Neural crest cell (in vitro differentiated cells): ENCODE measurements around the gene PRKN. TPM values are rescaled to one million over a fixed set of nuclear protein-coding genes. Genes with fewer than 3 reads are reported as not detected.

ENCODE experiments used
- DNase-seq: peaks from one replicate; pipeline ENCODE4 v3.0.0; 2021; ENCODE audit warnings: low read depth, mixed read lengths, low spot score
- H3K27ac Mint-ChIP-seq: one replicate; pipeline ENCODE4 v1.8.0; 2021; ENCODE audit warnings: mild to moderate bottlenecking, mixed read lengths; ENCODE audit not compliant: unreplicated experiment
- H3K27me3 Mint-ChIP-seq: 2 replicates; pipeline ENCODE4 v1.8.0; 2021; ENCODE audit warnings: low read depth, mild to moderate bottlenecking, mixed read lengths
- H3K36me3 Mint-ChIP-seq: 2 replicates; pipeline ENCODE4 v1.8.0; 2021; ENCODE audit warnings: low read depth, mild to moderate bottlenecking, mixed read lengths
- H3K4me1 Mint-ChIP-seq: 2 replicates; pipeline ENCODE4 v1.8.0; 2021; ENCODE audit warnings: mixed read lengths
- H3K4me3 Mint-ChIP-seq: one replicate; pipeline ENCODE4 v1.8.0; 2021; ENCODE audit warnings: mild to moderate bottlenecking, mixed read lengths
- H3K9me3 Mint-ChIP-seq: 2 replicates; pipeline ENCODE4 v1.8.0; 2021; ENCODE audit warnings: mixed read lengths
- CTCF ChIP-seq: fragments of 200-600 bp; sonication (generic); conservative IDR thresholded peaks from 2 replicates; pipeline ENCODE4 v1.5.0; 2021; ENCODE audit warnings: antibody characterized with exemption, mild to moderate bottlenecking
- total RNA-seq: library from RNA; stranded (reverse); gene quantifications from 2 replicates; pipeline ENCODE4 v1.2.1, GENCODE V29; 2021

Gene PRKN
- total RNA-seq, 1 donor from 2014 or later: 3.2 TPM

DNA sequence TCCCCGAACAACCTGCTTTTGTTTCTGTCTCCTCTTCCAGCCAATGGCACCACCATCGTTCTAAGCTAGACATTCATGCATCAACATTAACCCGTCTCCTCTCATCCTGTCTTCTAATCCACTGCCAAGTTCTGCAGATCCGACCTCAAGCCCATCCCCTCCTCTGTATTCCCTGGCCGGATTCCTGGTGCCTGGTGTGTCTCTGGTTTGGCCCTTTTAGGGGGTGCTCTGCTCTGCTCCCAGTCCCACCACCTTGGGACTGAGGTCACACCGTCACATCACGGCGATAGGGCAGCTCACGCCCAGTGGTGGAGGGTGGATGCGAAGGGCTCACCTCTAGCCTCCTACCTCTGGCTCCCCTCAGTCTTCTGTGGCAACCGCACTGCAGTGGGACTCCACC, 1351.2 kb downstream of the PRKN start:
- TF ChIP-seq CTCF: no peak
- DNase-seq: no peak
- no peak overlapping the region for H3K27ac Mint-ChIP-seq
- H3K27me3 Mint-ChIP-seq: no peaks in the 10 kb centered on the region
- no peaks in the 10 kb centered on the region for H3K4me1 Mint-ChIP-seq
- H3K4me3 Mint-ChIP-seq: no peak overlapping the region
- no peaks in the 10 kb centered on the region for H3K9me3 Mint-ChIP-seq
- H3K36me3 Mint-ChIP-seq: no peaks in the 10 kb centered on the region

DNA sequence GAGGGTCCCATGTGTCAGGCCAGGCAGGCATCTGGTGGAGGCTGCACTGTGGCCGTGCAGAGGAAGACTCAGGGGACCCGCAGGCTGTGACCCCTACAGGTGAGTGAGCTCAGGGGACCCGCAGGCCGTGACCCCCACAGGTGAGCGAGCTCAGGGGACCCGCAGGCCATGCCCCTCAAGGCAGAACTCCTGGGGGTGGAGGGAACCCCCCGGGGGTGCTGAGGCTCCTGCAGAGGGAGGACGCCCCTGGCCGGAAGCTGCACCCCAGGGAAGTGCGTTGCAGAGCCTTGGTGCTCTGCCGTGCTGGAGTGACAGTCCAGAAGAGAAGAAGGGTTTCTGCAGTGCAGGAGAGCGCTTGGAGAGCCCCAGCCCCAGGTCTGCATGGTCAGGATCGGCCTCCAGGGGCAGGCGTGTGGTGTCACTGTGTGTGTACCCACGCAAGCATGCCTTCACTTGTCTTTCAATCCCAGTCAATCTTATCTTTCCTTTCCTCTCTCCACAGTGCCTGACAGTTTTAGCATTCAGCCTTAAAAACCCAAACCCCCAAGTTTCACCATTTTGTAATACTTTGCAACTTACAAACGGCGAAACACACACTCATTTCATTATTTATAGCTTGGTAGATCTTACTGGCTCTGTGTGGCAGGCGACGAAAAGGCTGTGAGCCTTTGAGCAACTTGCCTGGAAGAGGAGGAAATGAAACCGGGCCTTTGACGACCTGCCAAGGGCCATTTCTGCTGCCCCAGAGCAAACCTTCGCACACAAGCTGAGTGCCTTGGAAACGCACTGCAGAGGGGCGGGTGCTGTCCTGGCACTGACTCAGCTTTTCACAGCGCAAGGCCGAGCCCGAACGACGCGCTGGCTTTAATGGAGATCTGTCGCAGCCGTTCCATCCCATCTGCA, 1352.3 kb downstream of the PRKN start:
- no peak overlapping the region for H3K27ac Mint-ChIP-seq
- no peaks in the 10 kb centered on the region for H3K27me3 Mint-ChIP-seq
- no peaks in the 10 kb centered on the region for H3K36me3 Mint-ChIP-seq
- peak; percentile 25 for TF ChIP-seq CTCF
- no peaks in the 10 kb centered on the region for H3K9me3 Mint-ChIP-seq
- H3K4me3 Mint-ChIP-seq: no peak overlapping the region
- no peak for DNase-seq
- peaks cover 3% of the 10 kb centered on the region for H3K4me1 Mint-ChIP-seq

GRCh38 chr6:161373905-161374451, 1353.6 kb downstream of the PRKN start:
- no peak overlapping the region for H3K4me3 Mint-ChIP-seq
- H3K27ac Mint-ChIP-seq: no peak overlapping the region
- no peaks in the 10 kb centered on the region for H3K9me3 Mint-ChIP-seq
- peaks cover 3% of the 10 kb centered on the region for H3K4me1 Mint-ChIP-seq
- no peaks in the 10 kb centered on the region for H3K36me3 Mint-ChIP-seq
- no peaks in the 10 kb centered on the region for H3K27me3 Mint-ChIP-seq
- DNase-seq: peak; percentile 90
- peak; percentile 98 for TF ChIP-seq CTCF

GRCh38 chr6:161372422-161372793, 1355.2 kb downstream of the PRKN start:
- no peaks in the 10 kb centered on the region for H3K27me3 Mint-ChIP-seq
- H3K9me3 Mint-ChIP-seq: no peaks in the 10 kb centered on the region
- peaks cover 6% of the 10 kb centered on the region for H3K4me1 Mint-ChIP-seq
- no peak overlapping the region for H3K4me3 Mint-ChIP-seq
- no peak overlapping the region for H3K27ac Mint-ChIP-seq
- no peak for DNase-seq
- no peaks in the 10 kb centered on the region for H3K36me3 Mint-ChIP-seq
- TF ChIP-seq CTCF: no peak

DNA sequence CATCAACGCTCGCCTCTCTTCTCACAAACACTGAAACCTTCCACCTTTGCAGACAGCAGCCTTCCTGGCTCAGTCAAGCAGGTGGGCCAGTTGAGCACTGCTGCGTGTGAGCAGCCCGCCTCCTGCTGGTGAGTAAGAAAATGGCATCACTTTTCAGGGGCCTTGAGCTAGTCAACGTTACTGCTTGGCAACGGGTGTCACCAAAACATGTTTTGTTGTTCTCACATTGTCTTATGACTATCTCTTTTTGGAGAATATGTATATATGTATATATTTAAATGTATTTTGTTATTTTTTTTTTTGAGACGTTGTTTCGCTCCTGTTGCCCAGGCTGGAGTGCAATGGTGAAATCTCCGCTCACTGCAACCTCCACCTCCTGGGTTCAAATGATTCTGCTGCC, 1356.7 kb downstream of the PRKN start:
- H3K27me3 Mint-ChIP-seq: no peaks in the 10 kb centered on the region
- peaks cover 6% of the 10 kb centered on the region for H3K4me1 Mint-ChIP-seq
- no peaks in the 10 kb centered on the region for H3K36me3 Mint-ChIP-seq
- DNase-seq: peak; percentile 65
- H3K27ac Mint-ChIP-seq: peak overlapping the region; percentile 24
- H3K9me3 Mint-ChIP-seq: no peaks in the 10 kb centered on the region
- TF ChIP-seq CTCF: peak; percentile 98
- no peak overlapping the region for H3K4me3 Mint-ChIP-seq
